Measurements from ENCODE around the gene PLAAT1. TPM values are rescaled to one million over a fixed set of nuclear protein-coding genes. Genes with fewer than 3 reads are reported as not detected.

The PLAAT1 gene
- total RNA-seq (10 to 100 TPM; 48.5 to 76.3 TPM), polyA plus RNA-seq (ENCODE audit: insufficient read depth, low read depth, low replicate concordance) (119 TPM)
- long read RNA-seq, donor 1, partial matches to known transcripts: 0 of 2 reads
- long read RNA-seq, donor 1, other reads (novel, unspliced or antisense): 0 of 2 reads
- long read RNA-seq, donor 2, partial matches to known transcripts: 0 of 2 reads
- long read RNA-seq, donor 2, other reads (novel, unspliced or antisense): 0 of 2 reads

DNA sequence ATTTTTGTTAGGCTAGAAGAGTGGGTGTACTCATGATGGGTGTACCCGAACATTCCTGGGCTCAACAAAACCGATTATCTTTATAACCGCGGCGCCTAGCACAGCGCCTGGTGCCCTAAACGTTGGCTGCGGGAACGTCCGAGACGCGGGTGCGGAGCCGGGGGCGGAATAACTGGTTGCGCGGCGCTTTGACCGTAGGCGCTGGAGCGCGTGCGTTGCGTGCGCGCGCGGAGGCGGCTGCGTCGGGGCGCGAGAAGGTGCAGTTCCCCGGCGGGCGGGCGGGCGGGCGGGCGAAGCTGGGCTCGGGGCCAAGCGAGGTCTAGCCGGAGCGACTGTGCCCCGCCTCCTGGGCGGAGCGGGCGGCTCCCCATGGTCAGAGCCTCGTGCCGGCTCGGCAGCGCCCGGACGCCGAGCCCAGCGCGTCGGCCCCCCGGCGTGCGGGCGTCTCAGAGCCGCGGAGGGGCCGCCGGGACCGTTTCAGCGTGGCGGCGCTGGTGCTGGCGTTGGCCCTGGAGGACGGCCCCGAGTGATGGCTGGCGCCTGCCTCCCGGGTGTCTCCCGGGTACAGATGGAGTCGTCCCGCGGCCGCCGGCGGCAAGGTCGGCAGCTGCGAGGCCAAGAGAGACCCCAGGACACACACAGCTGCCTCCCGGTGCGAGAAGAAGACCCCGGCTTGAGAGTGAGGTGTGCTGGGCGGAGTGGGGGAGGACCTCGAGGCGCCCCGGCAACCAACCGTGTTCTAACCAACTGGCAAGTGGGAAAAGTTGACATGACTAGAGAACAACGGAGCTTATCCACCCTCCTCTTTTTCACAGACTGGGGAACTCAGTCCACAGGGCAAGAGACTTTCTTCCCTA is at the start of gene PLAAT1:
TSS of gene PLAAT1 (plus strand) at position 373 of the 857 bp plus-strand sequence. CDS start 14,429 bp downstream, outside the sequence.
- H3K27me3 ChIP-seq: no peaks in the 10 kb centered on the region
- peak within 1 kb of the TSS; percentile 56 to 71 for H3K4me3 ChIP-seq
- WGBS, 2 donors: 1% methylated on average over 32 to 42 of the region's 93 CpGs
- H3K27ac ChIP-seq: peak within 1 kb of the TSS; percentile 79 to 85
- peaks cover 3% of the 10 kb centered on the region for H3K4me1 ChIP-seq
- intact Hi-C loops (cut with DNase I; ENCODE audit: low total_unique reads): no loop called here
- TF ChIP-seq, protein P1, sequence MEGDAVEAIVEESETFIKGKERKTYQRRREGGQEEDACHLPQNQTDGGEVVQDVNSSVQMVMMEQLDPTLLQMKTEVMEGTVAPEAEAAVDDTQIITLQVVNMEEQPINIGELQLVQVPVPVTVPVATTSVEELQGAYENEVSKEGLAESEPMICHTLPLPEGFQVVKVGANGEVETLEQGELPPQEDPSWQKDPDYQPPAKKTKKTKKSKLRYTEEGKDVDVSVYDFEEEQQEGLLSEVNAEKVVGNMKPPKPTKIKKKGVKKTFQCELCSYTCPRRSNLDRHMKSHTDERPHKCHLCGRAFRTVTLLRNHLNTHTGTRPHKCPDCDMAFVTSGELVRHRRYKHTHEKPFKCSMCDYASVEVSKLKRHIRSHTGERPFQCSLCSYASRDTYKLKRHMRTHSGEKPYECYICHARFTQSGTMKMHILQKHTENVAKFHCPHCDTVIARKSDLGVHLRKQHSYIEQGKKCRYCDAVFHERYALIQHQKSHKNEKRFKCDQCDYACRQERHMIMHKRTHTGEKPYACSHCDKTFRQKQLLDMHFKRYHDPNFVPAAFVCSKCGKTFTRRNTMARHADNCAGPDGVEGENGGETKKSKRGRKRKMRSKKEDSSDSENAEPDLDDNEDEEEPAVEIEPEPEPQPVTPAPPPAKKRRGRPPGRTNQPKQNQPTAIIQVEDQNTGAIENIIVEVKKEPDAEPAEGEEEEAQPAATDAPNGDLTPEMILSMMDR (IDR thresholded peaks at IDR 0.05): no peak
- TF ChIP-seq POLR2A (IDR thresholded peaks at IDR 0.05): no peak
- DNase-seq: peak; percentile 81
- no peaks in the 10 kb centered on the region for H3K36me3 ChIP-seq (ENCODE audit: low read depth, missing control alignments)
- H3K9me3 ChIP-seq: no peaks in the 10 kb centered on the region

DNA sequence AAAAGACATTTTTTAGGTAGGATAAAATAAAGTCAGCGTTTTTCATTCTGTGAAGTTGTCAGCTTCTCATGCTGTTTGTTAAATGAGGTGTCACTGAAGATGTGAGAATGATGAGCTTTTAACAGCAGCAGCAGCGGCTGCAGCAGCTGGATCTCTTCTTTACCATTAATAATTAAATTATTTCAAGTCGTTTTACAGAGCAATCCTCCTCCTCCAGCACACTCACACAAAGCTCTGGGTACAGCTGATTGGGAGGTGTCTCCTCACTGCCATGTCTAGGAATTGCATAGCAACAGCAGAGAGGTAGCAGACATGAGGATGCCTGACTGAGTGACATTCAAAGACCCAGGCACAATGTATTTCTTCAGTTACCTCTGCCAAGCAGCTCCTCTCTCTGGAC is 46.7 kb upstream of the PLAAT1 start:
- Histone ChIP-seq H3K36me3 (ENCODE audit: low read depth, missing control alignments) (no peaks in the 10 kb centered on the region), H3K27ac (no peak overlapping the region), H3K4me1 (no peaks in the 10 kb centered on the region), H3K4me3 (no peak overlapping the region), H3K27me3 (no peaks in the 10 kb centered on the region), H3K9me3 (no peaks in the 10 kb centered on the region)
- no peak for DNase-seq
- TF ChIP-seq, protein P1 (IDR thresholded peaks at IDR 0.05): no peak
- no peak for TF ChIP-seq POLR2A (IDR thresholded peaks at IDR 0.05)
- WGBS, 2 donors: 32 to 39% methylated on average over 3 of the region's 3 CpGs
- intact Hi-C loops (cut with DNase I; ENCODE audit: low total_unique reads): no loop called here

DNA sequence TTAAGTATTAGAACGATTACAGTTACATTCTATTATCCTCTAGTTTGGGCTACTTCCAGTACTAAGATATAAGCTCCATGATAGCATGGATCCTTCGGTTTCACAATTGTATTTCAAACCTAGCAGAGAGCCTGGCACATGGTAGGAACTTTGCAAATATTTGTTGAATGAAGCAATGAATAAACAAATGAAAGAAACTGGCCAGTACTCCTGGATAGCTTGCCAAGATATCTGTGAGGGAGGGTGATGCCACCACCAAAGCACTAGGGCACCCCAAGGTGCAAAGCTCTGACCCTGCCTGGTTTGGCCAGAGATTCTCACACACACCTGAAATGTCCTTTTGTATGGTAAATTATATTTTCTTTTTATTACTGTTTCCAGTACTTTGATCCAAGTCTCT is 44.3 kb upstream of the PLAAT1 start:
- intact Hi-C loops (cut with DNase I; ENCODE audit: low total_unique reads): no loop called here
- DNase-seq: no peak
- WGBS, 2 donors: 79 to 93% methylated on average over 2 of the region's 2 CpGs

DNA sequence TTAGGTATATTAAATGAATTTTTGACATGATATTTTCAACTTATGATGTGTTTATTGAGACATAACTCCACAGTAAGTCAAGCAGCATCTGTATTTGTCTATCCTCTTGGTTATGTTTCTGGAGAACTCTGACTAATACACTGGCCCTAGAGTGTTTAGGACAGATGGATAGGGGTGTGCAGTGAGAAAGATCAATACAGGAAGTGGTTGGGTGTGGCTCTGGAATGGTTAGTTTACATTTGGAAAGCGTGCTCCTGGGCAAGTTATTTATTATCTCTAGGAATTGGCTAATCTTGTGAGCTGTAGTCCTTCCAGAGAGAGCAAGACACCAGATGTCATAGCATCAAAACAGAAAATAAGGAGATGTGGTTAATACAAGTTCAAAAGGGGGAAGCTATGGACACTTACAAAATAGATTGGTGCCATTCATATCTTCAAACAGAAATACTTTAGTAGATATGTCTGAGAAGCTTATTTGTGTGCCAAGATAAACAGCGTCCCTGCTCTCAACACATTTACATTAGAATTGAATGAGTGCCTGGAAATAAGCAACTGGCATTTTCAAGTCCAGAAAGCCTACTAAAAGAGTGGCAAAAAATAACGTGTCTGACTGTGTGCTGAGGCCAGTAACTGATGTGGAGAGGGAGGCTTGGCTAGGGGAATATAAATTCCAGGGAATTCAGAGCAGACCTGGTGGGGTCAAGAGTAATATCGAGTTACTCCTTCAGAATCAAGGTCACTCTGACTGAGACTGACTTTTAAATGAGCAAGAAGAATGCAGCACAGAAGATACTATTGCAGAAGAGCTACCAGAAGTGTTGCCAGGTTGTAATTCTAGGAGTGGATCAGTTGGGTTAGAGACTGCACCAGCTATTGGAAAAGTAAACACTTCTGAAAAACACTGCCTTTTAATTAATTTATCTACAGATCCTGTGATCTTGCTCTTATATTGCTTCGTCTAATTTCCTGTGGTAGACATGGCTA is 33.4 kb upstream of the PLAAT1 start:
- Histone ChIP-seq H3K27ac (no peak overlapping the region), H3K4me1 (peaks cover 4% of the 10 kb centered on the region), H3K36me3 (ENCODE audit: low read depth, missing control alignments) (no peaks in the 10 kb centered on the region), H3K4me3 (no peak overlapping the region), H3K9me3 (no peaks in the 10 kb centered on the region), H3K27me3 (no peaks in the 10 kb centered on the region)
- TF ChIP-seq, protein P1 (IDR thresholded peaks at IDR 0.05): no peak
- no peak for TF ChIP-seq POLR2A (IDR thresholded peaks at IDR 0.05)
- no peak for DNase-seq
- WGBS, 2 donors: 33 to 35% methylated on average over 5 of the region's 5 CpGs
- intact Hi-C loops (cut with DNase I; ENCODE audit: low total_unique reads): no loop called here

More for the DNA sequence above, 44.3 kb upstream of the PLAAT1 start:
- no peaks in the 10 kb centered on the region for H3K4me1 ChIP-seq
- H3K27ac ChIP-seq: no peak overlapping the region
- no peaks in the 10 kb centered on the region for H3K9me3 ChIP-seq
- no peaks in the 10 kb centered on the region for H3K36me3 ChIP-seq (ENCODE audit: low read depth, missing control alignments)
- no peak overlapping the region for H3K4me3 ChIP-seq
- no peak for TF ChIP-seq POLR2A (IDR thresholded peaks at IDR 0.05)
- no peaks in the 10 kb centered on the region for H3K27me3 ChIP-seq

Data from testis (tissue), 5 donors.